Measurements from ENCODE around the gene SLC8A1. TPM values are rescaled to one million over a fixed set of nuclear protein-coding genes. Genes with fewer than 3 reads are reported as not detected.

The SLC8A1 gene
- total and polyA plus RNA-seq, 2 experiments from 2014 or later = 103 to 682 TPM

- Histone ChIP-seq H3K27ac (no peak overlapping the region), H3K27me3 (no peaks in the 10 kb centered on the region), H3K36me3 (peaks cover 2% of the 10 kb centered on the region), H3K4me3 (no peak overlapping the region), H3K9me3 (ENCODE audit: low read depth) (no peaks in the 10 kb centered on the region), H3K4me1 (ENCODE audit: low read depth) (peaks cover 57% of the 10 kb centered on the region)
- TF ChIP-seq CTCF (IDR thresholded peaks at IDR 0.05; ENCODE audit: low read depth, low read length) = no peak
- DNase-seq (ENCODE audit: low read depth in 1 of 2, low spot score in 1 of 2) = no peak
Measured at GRCh38 chr2:40374543-40375240, 77.2 kb downstream of the SLC8A1 start.

- no peak overlapping the region for H3K4me3 ChIP-seq
- no peaks in the 10 kb centered on the region for H3K27me3 ChIP-seq
- peaks cover 65% of the 10 kb centered on the region for H3K4me1 ChIP-seq (ENCODE audit: low read depth)
- H3K9me3 ChIP-seq (ENCODE audit: low read depth) = no peaks in the 10 kb centered on the region
- peaks cover 7% of the 10 kb centered on the region for H3K36me3 ChIP-seq
- TF ChIP-seq CTCF (IDR thresholded peaks at IDR 0.05; ENCODE audit: low read depth, low read length) = no peak
- DNase-seq (ENCODE audit: low read depth in 1 of 2, low spot score in 1 of 2) = no peak
- H3K27ac ChIP-seq = peak overlapping the region; percentile 60
Measured at GRCh38 chr2:40373111-40373510, 78.8 kb downstream of the SLC8A1 start.

GRCh38 chr2:40372283-40372985, 79.5 kb downstream of the SLC8A1 start:
- Histone ChIP-seq H3K27ac (peak overlapping the region; percentile 71), H3K9me3 (ENCODE audit: low read depth) (no peaks in the 10 kb centered on the region), H3K27me3 (no peaks in the 10 kb centered on the region), H3K4me1 (ENCODE audit: low read depth) (peaks cover 67% of the 10 kb centered on the region), H3K36me3 (peaks cover 4% of the 10 kb centered on the region), H3K4me3 (no peak overlapping the region)
- TF ChIP-seq CTCF (IDR thresholded peaks at IDR 0.05; ENCODE audit: low read depth, low read length) = no peak
- peak in 1 of 2 donors; percentile 70 for DNase-seq (ENCODE audit: low read depth in 1 of 2, low spot score in 1 of 2)

GRCh38 chr2:40371525-40372282, 80.2 kb downstream of the SLC8A1 start:
- no peak overlapping the region for H3K4me3 ChIP-seq
- no peaks in the 10 kb centered on the region for H3K27me3 ChIP-seq
- DNase-seq (ENCODE audit: low read depth in 1 of 2, low spot score in 1 of 2) = peak; percentile 51 to 65
- H3K9me3 ChIP-seq (ENCODE audit: low read depth) = no peaks in the 10 kb centered on the region
- peak overlapping the region; percentile 71 for H3K27ac ChIP-seq
- no peak for TF ChIP-seq CTCF (IDR thresholded peaks at IDR 0.05; ENCODE audit: low read depth, low read length)
- peaks cover 67% of the 10 kb centered on the region for H3K4me1 ChIP-seq (ENCODE audit: low read depth)
- H3K36me3 ChIP-seq = peaks cover 4% of the 10 kb centered on the region

- H3K36me3 ChIP-seq = peaks cover 4% of the 10 kb centered on the region
- TF ChIP-seq CTCF (IDR thresholded peaks at IDR 0.05; ENCODE audit: low read depth, low read length) = no peak
- no peaks in the 10 kb centered on the region for H3K9me3 ChIP-seq (ENCODE audit: low read depth)
- DNase-seq (ENCODE audit: low read depth in 1 of 2, low spot score in 1 of 2) = peak in 1 of 2 donors; percentile 61
- H3K27ac ChIP-seq = peak overlapping the region; percentile 29
- H3K27me3 ChIP-seq = no peaks in the 10 kb centered on the region
- H3K4me1 ChIP-seq (ENCODE audit: low read depth) = peaks cover 73% of the 10 kb centered on the region
- H3K4me3 ChIP-seq = no peak overlapping the region
Measured at GRCh38 chr2:40370007-40370395, 81.9 kb downstream of the SLC8A1 start.
